T47D (cell line): Measurements from ENCODE around the gene GLCE.
"Not testable (repeated sequence)": the region's sequence is repeated elsewhere in the genome, so short reads cannot be mapped to it uniquely, and the experiment has no call there.

ENCODE experiments used
- DNase-seq, 2 experiments: peaks; one replicate each; pipeline versions ENCODE4 v3.0.0 to v3.0.0-alpha.2; 2011 to 2012; ENCODE audit warnings: low read depth in 1 of 2, low spot score in 1 of 2
- JUND ChIP-seq: IDR thresholded peaks from 2 replicates; pipeline ENCODE4 v1.6.1; 2012; ENCODE audit warnings: low read depth
- in situ Hi-C: cut with HindIII; loops from 2 replicates; pipeline ENCODE4 v1.10.0; 2016; ENCODE audit warnings: low sequenced_read_pairs, low pct_unique_long_range_greater_than_20kb

The GLCE gene

GRCh38 chr15:69298697-69299441 lies 138.4 kb downstream of the GLCE start, which contains the start of gene PAQR5:
Gene PAQR5 (plus strand): TSS chr15:69298912. CDS start chr15:69360081, 61,169 bp downstream.
- peak; percentile 37 to 80 for DNase-seq
- in situ Hi-C loops: no loop called here
- no peak for TF ChIP-seq JUND

GRCh38 chr15:69299451-69299886 lies 139.0 kb downstream of the GLCE start:
- no peak for TF ChIP-seq JUND
- DNase-seq: no peak
- in situ Hi-C loops: no loop called here

- TF ChIP-seq JUND: no peak
- no peak for DNase-seq
- in situ Hi-C loops: no loop called here
These were observed 139.6 kb downstream of the GLCE start for GRCh38 chr15:69299943-69300588.

- in situ Hi-C loops, DNase-seq: not testable (repeated sequence)
These were observed 140.7 kb downstream of the GLCE start for GRCh38 chr15:69301101-69301500.

GRCh38 chr15:69302087-69302486 lies 141.7 kb downstream of the GLCE start:
- DNase-seq, in situ Hi-C loops: not testable (repeated sequence)

GRCh38 chr15:69302929-69303328 lies 142.5 kb downstream of the GLCE start:
- no peak for TF ChIP-seq JUND
- in situ Hi-C loops: no loop called here
- no peak for DNase-seq

- TF ChIP-seq JUND: no peak
- in situ Hi-C loops: no loop called here
- DNase-seq: no peak
These were observed 143.1 kb downstream of the GLCE start for GRCh38 chr15:69303337-69304181.

GRCh38 chr15:69304182-69304545 lies 143.7 kb downstream of the GLCE start:
- in situ Hi-C loops: no loop called here
- no peak for DNase-seq
- TF ChIP-seq JUND: no peak

- TF ChIP-seq JUND: no peak
- in situ Hi-C loops: no loop called here
- no peak for DNase-seq
These were observed 144.9 kb downstream of the GLCE start for GRCh38 chr15:69305204-69305931.

GRCh38 chr15:69305933-69306568 lies 145.6 kb downstream of the GLCE start:
- no peak for TF ChIP-seq JUND
- no peak for DNase-seq
- in situ Hi-C loops: no loop called here

GRCh38 chr15:69307939-69308338 lies 147.5 kb downstream of the GLCE start:
- in situ Hi-C loops: no loop called here
- no peak for DNase-seq
- no peak for TF ChIP-seq JUND

- TF ChIP-seq JUND: no peak
- in situ Hi-C loops: no loop called here
- DNase-seq: no peak
These were observed 148.5 kb downstream of the GLCE start for GRCh38 chr15:69308949-69309348.
